Type B pancreatic cell (in vitro differentiated cells): ENCODE data around the gene CTNNA3. TPM values are rescaled to one million over a fixed set of nuclear protein-coding genes. Genes with fewer than 3 reads are reported as not detected.

Experiments used
- DNase-seq: peaks from one replicate; pipeline ENCODE4 v3.0.0; 2021; ENCODE audit warnings: mixed read lengths; ENCODE audit not compliant: unreplicated experiment; ENCODE audit errors: extremely low spot score
- H3K27ac Mint-ChIP-seq: 2 replicates; pipeline ENCODE4 v1.8.0; 2021; ENCODE audit warnings: mild to moderate bottlenecking, mixed read lengths
- H3K27me3 Mint-ChIP-seq: 2 replicates; pipeline ENCODE4 v1.8.0; 2021; ENCODE audit warnings: mixed read lengths
- H3K36me3 Mint-ChIP-seq: 2 replicates; pipeline ENCODE4 v1.8.0; 2021; ENCODE audit warnings: mixed read lengths
- H3K4me1 Mint-ChIP-seq: one replicate; pipeline ENCODE4 v1.8.0; 2021; ENCODE audit warnings: mixed read lengths; ENCODE audit not compliant: unreplicated experiment
- H3K4me3 Mint-ChIP-seq: 2 replicates; pipeline ENCODE4 v1.8.0; 2021; ENCODE audit warnings: mild to moderate bottlenecking, mixed read lengths
- H3K9me3 Mint-ChIP-seq: 2 replicates; pipeline ENCODE4 v1.8.0; 2021; ENCODE audit warnings: mixed read lengths
- total RNA-seq: library from RNA; stranded (reverse); gene quantifications from 2 replicates; pipeline ENCODE4 v1.2.1, GENCODE V29; 2021; ENCODE audit warnings: low replicate concordance
- TF ChIP-seq, protein P1 (sequence below): fragments of 200-600 bp; sonication (generic); conservative IDR thresholded peaks from 2 replicates; pipeline ENCODE4 v1.5.0; 2021; ENCODE audit warnings: antibody characterized with exemption, mild to moderate bottlenecking

CTNNA3 gene
- total RNA-seq, 1 donor from 2014 or later: 2.6 TPM

DNA sequence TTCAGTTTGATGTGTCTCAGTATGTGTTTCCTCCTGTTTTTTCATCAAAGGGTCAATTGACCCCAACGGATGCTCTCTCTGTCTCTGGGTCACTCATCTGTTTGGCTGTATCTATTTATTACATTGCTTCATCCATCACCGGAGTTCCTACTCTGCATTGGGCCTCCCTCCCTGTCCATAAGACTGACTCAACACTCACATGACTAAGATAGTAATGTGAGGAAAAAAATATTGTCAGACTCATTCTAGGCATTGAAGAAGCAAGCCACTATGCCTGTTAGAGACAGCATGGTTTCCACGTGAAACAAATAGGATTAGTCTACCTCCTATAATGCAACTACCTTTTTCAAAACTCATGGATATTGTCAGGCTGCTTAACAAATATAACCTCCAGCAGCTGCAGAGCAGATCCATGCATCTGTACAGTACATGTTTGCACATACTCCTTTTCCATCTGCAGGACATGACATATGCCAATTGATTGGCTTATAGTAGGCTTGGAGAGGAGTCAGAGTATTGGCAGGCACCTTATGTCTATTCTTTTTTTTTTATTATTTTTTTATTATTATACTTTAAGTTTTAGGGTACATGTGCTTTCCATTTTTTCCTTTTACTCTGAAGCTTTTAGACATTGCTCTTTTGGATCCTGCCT lies 495.0 kb downstream of the CTNNA3 start:
- Mint-ChIP-seq H3K27ac (no peak overlapping the region), H3K4me3 (no peak overlapping the region), H3K9me3 (peaks cover 8% of the 10 kb centered on the region), H3K4me1 (no peaks in the 10 kb centered on the region), H3K27me3 (no peaks in the 10 kb centered on the region), H3K36me3 (no peaks in the 10 kb centered on the region)
- DNase-seq: no peak
- TF ChIP-seq, protein P1, sequence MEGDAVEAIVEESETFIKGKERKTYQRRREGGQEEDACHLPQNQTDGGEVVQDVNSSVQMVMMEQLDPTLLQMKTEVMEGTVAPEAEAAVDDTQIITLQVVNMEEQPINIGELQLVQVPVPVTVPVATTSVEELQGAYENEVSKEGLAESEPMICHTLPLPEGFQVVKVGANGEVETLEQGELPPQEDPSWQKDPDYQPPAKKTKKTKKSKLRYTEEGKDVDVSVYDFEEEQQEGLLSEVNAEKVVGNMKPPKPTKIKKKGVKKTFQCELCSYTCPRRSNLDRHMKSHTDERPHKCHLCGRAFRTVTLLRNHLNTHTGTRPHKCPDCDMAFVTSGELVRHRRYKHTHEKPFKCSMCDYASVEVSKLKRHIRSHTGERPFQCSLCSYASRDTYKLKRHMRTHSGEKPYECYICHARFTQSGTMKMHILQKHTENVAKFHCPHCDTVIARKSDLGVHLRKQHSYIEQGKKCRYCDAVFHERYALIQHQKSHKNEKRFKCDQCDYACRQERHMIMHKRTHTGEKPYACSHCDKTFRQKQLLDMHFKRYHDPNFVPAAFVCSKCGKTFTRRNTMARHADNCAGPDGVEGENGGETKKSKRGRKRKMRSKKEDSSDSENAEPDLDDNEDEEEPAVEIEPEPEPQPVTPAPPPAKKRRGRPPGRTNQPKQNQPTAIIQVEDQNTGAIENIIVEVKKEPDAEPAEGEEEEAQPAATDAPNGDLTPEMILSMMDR: no peak

DNA sequence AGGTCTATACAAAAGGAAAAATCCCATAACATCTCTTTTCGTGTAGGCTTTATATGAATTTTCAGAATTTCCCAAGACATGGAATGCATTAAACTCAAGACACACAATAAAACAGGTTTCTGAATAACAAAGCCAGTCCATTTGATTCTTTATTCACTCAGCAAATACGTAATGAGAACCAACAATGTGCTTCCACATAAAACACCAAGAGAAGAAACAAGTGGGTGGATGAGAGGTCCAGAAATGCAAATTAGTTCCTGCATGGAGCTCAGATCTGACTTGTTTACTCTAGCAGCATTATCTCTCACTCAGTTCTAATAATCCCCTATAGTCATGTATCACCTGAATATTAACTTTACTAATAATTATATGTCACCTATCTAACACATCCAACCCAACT lies 520.6 kb downstream of the CTNNA3 start:
- H3K9me3 Mint-ChIP-seq: no peaks in the 10 kb centered on the region
- H3K27me3 Mint-ChIP-seq: no peaks in the 10 kb centered on the region
- H3K4me3 Mint-ChIP-seq: no peak overlapping the region
- H3K4me1 Mint-ChIP-seq: no peaks in the 10 kb centered on the region
- no peaks in the 10 kb centered on the region for H3K36me3 Mint-ChIP-seq
- no peak for DNase-seq
- no peak overlapping the region for H3K27ac Mint-ChIP-seq
- TF ChIP-seq, protein P1: no peak

DNA sequence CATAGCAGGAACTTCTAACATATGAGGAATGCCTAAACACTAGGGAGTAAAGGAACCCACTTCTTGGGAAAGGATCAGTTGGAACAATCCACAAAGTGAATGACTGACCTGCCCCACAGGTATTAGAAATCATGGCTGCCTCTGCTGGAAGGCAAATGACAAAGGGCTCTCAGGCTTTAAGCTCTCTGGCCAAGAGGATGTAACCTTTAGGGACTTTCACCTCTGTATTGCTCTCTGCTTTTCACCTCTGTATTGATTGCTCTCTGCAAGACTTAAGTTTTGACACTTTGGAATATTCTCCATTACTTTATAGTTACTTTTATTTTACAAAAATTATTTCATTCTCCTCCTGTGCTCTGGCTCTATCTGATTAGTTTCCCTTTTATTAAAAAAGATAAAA lies 522.2 kb downstream of the CTNNA3 start:
- Mint-ChIP-seq H3K27ac (no peak overlapping the region), H3K36me3 (no peaks in the 10 kb centered on the region), H3K4me3 (no peak overlapping the region), H3K27me3 (no peaks in the 10 kb centered on the region), H3K4me1 (no peaks in the 10 kb centered on the region), H3K9me3 (peaks cover 2% of the 10 kb centered on the region)
- TF ChIP-seq, protein P1: no peak
- no peak for DNase-seq

DNA sequence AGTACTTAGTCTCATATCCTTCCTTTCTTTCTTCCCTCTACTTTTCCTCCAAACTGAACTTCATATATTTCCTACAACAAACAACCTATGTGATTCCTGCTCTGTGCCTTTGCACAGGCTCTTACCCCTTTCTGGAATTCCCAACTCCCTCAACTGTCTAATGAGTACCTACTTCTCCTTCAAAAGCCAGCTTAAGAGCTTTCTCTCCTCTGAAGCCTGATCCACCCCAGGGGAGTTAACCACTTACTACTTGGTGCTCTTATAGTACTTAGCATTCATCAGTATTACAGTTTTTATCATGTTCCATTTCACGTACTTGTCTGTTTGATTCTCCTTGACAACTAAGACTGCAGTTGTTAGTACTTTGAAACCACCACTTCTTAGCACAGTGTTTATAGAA lies 524.0 kb downstream of the CTNNA3 start:
- TF ChIP-seq, protein P1: no peak
- H3K9me3 Mint-ChIP-seq: peaks cover 10% of the 10 kb centered on the region
- H3K36me3 Mint-ChIP-seq: no peaks in the 10 kb centered on the region
- no peak overlapping the region for H3K4me3 Mint-ChIP-seq
- H3K27ac Mint-ChIP-seq: no peak overlapping the region
- H3K27me3 Mint-ChIP-seq: no peaks in the 10 kb centered on the region
- DNase-seq: no peak
- H3K4me1 Mint-ChIP-seq: no peaks in the 10 kb centered on the region

DNA sequence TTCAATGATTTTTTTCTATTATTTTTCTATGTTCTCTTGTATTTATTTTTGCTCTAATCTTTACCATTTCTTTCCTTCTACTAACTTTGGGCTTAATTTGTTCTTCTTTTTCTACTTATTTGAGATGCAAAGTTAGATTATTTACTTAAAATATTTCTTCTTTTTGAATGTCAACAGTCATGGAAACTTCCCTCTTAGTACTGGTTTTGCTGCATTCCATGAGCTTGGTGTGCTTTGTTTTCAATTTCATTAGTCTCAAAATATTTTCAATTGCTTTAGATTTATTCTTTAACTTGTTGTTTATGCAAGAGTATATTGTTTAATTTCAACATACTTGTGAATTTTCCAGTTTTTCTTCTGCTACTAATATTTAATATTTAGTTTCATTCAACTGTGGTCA lies 539.8 kb downstream of the CTNNA3 start:
- peaks cover 3% of the 10 kb centered on the region for H3K4me1 Mint-ChIP-seq

More for the DNA sequence above, 539.8 kb downstream of the CTNNA3 start:
- H3K27ac Mint-ChIP-seq: peak overlapping the region; percentile 88
- no peaks in the 10 kb centered on the region for H3K36me3 Mint-ChIP-seq
- TF ChIP-seq, protein P1: no peak
- H3K27me3 Mint-ChIP-seq: no peaks in the 10 kb centered on the region
- H3K4me3 Mint-ChIP-seq: no peak overlapping the region
- no peak for DNase-seq
- H3K9me3 Mint-ChIP-seq: peaks cover 3% of the 10 kb centered on the region
